ENCODE measurements around the gene GNRH2. TPM values are rescaled to one million over a fixed set of nuclear protein-coding genes. Genes with fewer than 3 reads are reported as not detected.

Gene GNRH2
- total RNA-seq, 4 donors from 2014 or later: 1.6 TPM; not detected in 3

GRCh38 chr20:3045816-3046676 lies 2.6 kb downstream of the GNRH2 start, which contains the start of gene MRPS26:
MRPS26 (plus strand) TSS chr20:3046052; CDS start chr20:3046069, 17 bp downstream.
- TF ChIP-seq CTCF (IDR thresholded peaks at IDR 0.05) (no peak), POLR2A (IDR thresholded peaks at IDR 0.05) (peak in 1 of 2 donors; percentile 86)
- WGBS, 2 donors: 0% methylated on average over 48 of the region's 104 CpGs; no CpG with 5 or more reads in 1 of the 2 donors
- Histone ChIP-seq H3K27ac (peak within 1 kb of the TSS; percentile 64 to 88 (median 83)), H3K27me3 (no peaks in the 10 kb centered on the region), H3K36me3 (peaks cover 15 to 24% of the 10 kb centered on the region in 2 donors), H3K4me1 (peaks cover 16 to 20% of the 10 kb centered on the region in 2 donors), H3K4me3 (replicated peaks in 1 of 3) (peak within 1 kb of the TSS; percentile 87 to 96 (median 89)), H3K9me3 (no peaks in the 10 kb centered on the region)
- DNase-seq: peak; percentile 91 to 93
- intact Hi-C loops (cut with DNase I): no loop called here

GRCh38 chr20:3046677-3047462 lies 3.4 kb downstream of the GNRH2 start:
- H3K9me3 ChIP-seq: no peaks in the 10 kb centered on the region
- H3K27ac ChIP-seq: peak overlapping the region in 2 of 3 donors; percentile 64 to 83
- peak; percentile 64 to 75 for DNase-seq
- 49 to 52% methylated on average over 29 of the region's 39 CpGs for WGBS, 2 donors
- peaks cover 15 to 24% of the 10 kb centered on the region in 2 donors for H3K36me3 ChIP-seq
- peak in 1 of 2 donors; percentile 52 for TF ChIP-seq POLR2A (IDR thresholded peaks at IDR 0.05)
- TF ChIP-seq CTCF (IDR thresholded peaks at IDR 0.05): no peak
- H3K4me1 ChIP-seq: peaks cover 10 to 17% of the 10 kb centered on the region in 2 donors
- intact Hi-C loops (cut with DNase I): no loop called here
- peak overlapping the region; percentile 87 to 96 (median 89) for H3K4me3 ChIP-seq (replicated peaks in 1 of 3)
- no peaks in the 10 kb centered on the region for H3K27me3 ChIP-seq

DNA sequence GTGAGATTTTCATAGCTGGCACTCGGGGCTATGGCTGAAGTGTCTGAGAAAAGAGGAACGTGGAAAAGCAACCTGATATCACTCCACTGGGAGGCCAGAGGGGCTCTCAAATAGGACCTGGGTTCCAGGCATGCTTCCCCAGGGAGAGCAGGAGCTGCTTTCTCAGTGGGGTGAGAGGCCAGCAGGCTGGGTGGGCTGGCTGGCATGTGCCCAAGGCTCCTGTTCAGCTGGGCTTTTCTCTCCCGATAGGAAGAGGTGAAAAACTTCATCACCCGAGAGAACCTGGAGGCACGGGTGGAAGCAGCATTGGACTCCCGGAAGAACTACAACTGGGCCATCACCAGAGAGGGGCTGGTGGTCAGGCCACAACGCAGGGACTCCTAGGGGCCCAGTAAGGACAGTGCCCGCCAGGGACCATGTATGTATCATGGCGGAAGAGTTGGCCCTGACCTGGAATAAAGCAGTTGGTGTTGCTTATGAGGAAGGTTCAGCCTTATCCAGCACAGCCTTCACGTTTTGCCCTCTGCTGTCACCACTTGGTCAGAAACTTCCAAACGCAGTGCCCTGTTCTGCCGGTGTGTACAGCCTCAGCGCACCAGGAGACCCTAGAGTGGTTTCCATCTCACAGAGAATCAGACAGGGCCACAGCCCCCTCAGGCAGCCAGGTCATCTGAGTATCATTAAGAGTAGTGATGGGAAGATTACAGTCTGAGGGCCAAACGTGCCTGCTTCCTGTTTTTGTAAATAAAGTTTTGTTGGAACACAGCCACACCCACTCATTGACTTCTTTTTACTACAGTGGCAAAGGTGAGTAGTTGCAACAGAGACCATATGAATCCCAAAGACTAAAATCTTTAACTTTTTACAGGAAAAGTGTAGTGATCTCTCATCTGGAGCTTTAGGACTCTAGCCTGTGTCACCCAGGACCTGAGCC lies 4.3 kb downstream of the GNRH2 start:
- Histone ChIP-seq H3K27me3 (no peaks in the 10 kb centered on the region), H3K4me3 (replicated peaks in 1 of 3) (no peak overlapping the region), H3K9me3 (no peaks in the 10 kb centered on the region), H3K36me3 (peaks cover 15 to 24% of the 10 kb centered on the region in 2 donors), H3K27ac (no peak overlapping the region), H3K4me1 (peaks cover 9 to 16% of the 10 kb centered on the region in 2 donors)
- 88 to 90% methylated on average over 12 to 14 of the region's 14 CpGs for WGBS, 2 donors
- intact Hi-C loops (cut with DNase I): no loop called here
- no peak for TF ChIP-seq CTCF (IDR thresholded peaks at IDR 0.05)
- no peak for TF ChIP-seq POLR2A (IDR thresholded peaks at IDR 0.05)
- DNase-seq: no peak

DNA sequence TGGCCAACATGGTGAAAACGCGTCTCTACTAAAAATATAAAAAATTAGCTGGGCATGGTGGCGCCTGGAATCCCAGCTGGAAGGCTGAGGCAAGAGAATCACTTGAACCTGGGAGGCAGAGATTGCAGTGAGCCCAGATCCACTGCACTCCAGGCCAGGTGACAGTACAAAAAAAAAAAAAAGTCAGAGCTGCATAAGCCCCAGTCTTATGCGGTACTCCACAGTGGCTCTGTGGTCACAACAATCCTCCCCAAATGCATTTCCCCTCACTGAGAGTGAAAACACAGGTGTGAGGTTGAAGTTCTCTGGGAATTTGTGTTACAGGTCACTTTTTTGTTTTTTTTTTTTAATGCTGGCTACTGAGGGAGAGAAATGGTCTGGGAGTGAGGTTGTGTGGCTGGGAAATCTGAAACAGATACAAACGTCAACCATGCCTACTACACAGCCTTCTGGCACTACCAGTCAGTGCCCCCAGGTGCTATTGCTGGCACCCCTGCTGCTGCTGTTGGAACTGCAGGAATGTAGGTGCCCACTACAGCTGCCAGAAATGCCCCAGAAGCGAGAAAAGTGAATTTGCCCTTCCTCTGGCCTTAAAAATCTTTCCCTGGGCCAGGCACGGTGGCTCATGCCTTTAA lies 8.1 kb downstream of the GNRH2 start:
- H3K4me3 ChIP-seq (replicated peaks in 1 of 3): no peak overlapping the region
- 72 to 85% methylated on average over 7 of the region's 7 CpGs for WGBS, 2 donors
- DNase-seq: no peak
- H3K4me1 ChIP-seq: peaks cover 9 to 11% of the 10 kb centered on the region in 2 donors
- H3K36me3 ChIP-seq: peaks cover 15 to 24% of the 10 kb centered on the region in 2 donors
- no peaks in the 10 kb centered on the region for H3K9me3 ChIP-seq
- TF ChIP-seq POLR2A (IDR thresholded peaks at IDR 0.05) (no peak), CTCF (IDR thresholded peaks at IDR 0.05) (no peak)
- intact Hi-C loops (cut with DNase I): loop anchor here (10.0 kb wide), 2 partner anchors 63 to 273 kb away; no protein-coding TSS in a partner anchor
- no peaks in the 10 kb centered on the region for H3K27me3 ChIP-seq
- no peak overlapping the region for H3K27ac ChIP-seq
